HG02938 (cell line): ENCODE data around the gene VPS26B.
"Not testable (repeated sequence)": the region's sequence is repeated elsewhere in the genome, so short reads cannot be mapped to it uniquely, and the experiment has no call there.

Source experiments
- ATAC-seq: cut with Tn5 transposase; IDR thresholded peaks from one replicate; pipeline ENCODE4 v1.9.1; 2021; ENCODE audit warnings: mild to moderate bottlenecking, moderate library complexity; ENCODE audit not compliant: unreplicated experiment

Gene VPS26B

DNA sequence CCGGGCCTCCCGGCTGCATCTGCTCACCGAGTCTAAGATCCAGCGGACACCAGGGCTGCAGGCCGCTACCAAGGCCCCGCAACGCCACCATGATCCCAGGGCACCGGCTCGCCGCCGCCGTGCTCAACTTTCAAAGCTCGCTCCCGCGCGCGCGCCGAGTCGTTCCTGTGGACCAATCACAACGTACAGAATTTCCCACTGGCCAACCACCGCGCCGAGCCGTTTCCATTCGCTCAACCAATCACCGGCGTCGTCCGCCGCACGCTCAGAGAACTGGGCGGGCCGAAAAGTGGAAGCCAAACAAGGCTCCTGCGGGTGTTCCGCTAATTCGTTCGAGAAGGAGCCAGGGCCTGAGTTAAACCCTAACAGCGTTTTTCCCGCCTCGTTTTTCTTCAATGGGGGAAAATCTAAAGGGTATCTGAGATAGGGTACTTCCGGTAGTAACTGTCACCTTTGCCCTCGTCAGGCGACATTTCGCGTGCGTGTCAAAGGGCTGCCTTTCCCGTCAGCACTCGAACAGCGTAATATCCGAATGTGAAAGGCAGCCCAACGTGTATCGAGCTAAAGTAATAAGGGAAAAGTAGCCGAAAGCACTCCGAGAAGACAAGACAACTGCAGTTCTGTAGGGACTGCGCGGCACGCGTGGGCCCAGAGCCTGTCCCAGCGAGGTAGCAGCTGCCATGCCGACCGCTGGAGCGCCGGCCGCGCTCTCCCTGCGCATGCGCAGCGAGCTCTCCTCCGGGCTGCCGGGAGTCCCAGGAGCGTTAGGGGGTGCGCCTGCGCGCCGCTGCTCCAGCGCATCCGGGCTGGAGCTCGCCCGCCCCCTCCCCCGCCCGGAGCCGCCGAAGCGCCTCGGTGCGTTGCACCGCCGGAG is at the start of gene VPS26B, which contains the start of gene NCAPD3:
Gene VPS26B, plus strand, starts transcription at position 836 of the 874 bp plus-strand sequence. CDS start 452 bp downstream, outside the sequence.
Gene NCAPD3, minus strand, starts transcription at position 132 of the 874 bp plus-strand sequence. Its CDS starts 41 bp downstream, at position 91.
- peak; percentile 77 for ATAC-seq

DNA sequence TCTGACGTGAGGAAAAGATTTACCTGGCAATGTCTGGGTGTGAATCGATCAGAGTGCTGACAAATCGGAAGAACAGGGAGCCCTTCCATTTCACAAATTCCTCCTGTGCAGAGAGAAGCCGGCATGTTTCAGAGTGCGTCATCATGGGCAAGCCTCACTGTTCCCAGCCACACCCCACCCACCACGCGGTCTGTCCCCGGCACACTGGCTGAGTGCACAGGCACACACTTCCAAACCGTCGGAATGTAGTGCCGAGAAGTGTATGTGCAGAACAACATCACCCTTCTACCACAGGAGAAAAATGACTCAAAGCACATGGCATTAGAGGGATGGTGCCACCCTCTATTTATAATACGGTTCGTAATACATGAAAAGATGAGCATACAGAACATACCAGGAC is 48.2 kb upstream of the VPS26B start:
- ATAC-seq: no peak

DNA sequence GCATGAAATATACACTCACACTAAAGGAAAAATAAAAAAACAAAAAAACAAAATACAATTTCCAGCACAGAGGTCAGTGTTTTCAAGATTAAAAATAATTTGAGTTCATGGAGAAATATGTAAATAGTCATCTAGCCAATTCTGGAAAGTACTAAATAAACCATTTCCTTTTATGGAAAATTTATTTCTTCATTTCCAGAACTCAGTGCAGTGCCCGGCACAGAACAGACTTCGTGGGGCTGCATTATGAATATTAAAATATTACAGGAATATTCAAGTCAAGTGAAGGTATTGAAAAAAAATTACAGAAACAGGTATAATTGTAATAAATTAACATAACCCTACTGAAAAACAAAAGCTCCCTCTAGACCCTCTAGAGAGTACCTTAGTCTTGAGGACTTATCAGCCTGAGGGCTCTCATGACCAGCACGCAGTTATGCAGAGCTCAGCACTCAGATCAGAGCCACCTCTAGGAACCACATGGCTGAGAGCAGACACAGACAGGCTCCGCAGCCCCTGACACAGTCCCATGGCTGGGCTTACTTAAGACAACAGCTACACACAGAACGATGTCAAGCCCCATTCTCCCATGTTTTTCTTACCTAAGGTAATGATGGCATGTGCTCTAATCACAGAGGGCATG is 46.3 kb upstream of the VPS26B start:
- ATAC-seq: no peak

DNA sequence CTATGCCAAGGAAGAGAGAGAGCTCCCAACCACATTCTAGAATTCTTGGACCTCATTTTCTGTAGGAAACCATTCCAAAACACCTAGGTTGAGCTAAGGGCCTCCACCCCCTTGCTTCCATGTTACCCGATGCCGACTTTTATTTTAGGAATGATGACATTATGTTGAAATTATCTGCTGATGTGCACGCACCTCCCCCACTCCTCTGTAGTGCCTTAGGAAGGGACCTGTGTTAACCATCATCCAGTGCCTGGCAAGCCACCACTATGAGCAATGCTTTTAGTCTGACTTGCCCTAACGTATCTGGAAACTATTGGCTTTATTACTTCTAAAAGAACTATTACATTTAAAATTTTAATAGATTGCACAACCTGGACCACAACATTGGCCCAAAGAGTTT is 42.8 kb upstream of the VPS26B start:
- no peak for ATAC-seq

DNA sequence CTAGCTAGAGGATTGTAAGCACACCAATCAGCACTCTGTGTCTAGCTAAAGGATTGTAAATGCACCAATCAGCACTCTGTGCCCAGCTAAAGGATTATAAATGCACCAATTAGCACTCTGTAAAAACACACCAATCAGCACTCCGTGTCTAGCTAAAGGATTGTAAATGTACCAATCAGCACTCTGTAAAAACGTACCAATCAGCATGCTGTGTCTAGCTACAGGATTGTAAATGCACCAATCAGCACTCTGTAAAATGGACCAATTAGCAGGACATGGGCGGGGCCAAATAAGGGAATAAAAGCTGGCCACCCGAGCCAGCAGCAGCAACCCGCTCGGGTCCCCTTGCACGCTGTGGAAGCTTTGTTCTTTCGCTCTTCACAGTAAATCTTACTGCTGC is 36.4 kb upstream of the VPS26B start:
- ATAC-seq: not testable (repeated sequence)

DNA sequence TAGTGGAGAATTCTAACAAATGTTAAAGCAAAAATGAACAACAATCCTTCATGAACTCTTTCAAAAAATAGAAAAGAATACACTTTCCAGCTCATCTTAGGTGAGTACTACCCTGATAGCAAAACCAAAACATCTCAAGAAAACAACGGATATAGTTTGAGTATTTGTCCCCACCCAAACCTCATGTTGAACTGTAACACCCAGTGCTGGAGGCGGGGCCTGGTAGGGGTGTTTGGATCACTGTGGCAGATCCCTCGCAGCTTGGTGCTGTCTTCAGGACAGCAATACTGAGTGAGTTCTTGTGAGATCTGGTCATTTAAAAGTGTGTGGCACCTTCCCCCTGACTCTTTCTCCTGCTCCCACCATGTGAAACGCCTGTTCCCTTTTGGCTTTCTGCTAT is 27.7 kb upstream of the VPS26B start:
- ATAC-seq: no peak

DNA sequence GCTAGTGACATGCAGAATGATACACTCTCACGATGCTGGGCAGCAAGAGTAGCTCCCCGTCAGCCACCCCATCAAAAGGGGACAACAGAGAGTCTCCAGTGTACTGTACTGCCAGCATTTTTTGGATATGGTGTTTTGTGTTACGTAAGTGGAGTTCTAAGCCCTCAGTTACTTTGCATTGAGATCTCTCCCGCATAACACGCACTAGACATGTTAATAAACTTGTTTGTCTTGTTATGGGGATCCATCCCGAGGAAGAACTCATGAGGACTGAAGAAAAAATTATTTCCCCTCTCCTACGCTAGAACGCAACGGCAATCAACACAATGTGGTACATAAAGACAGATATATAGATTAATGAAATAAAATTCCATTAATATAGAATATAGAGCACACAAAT is 24.9 kb upstream of the VPS26B start:
- ATAC-seq: no peak

DNA sequence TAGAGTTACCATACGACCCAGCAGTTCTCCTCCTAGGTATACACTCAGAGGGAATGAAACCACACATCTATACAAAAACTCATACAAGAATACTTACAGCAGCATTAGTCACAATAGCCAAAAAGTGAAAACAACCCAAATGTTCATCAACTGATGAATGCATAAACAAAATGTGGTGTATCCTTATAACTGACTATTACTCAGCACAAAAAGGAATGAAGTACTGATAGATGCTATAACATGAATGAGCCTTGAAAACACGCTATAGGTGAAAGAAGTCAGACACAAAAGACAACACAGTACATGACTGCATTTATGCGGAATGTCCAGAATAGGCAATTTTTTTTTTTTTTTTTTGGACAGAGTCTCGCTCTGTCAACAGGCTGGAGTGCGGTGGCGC is 23.8 kb upstream of the VPS26B start:
- ATAC-seq: no peak

DNA sequence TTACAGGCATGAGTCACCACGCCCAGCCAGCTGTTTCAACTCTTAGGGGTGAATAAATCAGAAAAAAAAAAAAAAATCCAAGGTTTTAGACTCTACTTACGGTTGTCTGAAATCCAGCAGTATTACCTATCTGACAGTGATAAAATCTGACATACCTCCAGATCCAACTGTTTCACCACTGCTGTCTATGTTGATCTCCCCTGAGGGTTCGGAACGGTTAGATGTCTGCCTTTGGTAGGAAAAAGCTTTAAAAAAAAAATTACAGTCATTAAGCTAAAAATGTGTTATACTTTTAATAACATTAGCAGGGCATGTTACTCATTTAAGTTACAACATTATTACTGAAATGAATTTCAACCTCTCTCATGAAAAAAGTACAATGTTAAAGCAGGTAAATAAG is 21.8 kb upstream of the VPS26B start:
- ATAC-seq: no peak

DNA sequence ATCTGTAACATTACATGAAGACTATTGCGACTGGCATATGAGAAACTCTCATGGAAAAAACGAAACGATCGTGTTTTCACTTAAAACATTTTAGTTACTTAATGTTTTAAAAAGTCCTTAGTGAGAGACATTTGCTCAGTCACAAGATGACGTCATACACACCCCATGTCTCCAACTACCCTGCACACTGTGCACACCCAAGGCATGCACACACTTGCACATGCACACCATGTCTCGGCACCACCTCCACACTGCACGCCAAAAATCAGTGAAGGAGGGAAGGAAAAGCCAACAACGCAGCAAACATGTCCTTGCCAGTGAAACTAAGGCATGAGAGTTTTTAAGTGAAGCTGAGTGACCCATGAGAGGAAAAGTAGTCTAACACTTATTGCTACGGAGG is 18.7 kb upstream of the VPS26B start:
- ATAC-seq: no peak

DNA sequence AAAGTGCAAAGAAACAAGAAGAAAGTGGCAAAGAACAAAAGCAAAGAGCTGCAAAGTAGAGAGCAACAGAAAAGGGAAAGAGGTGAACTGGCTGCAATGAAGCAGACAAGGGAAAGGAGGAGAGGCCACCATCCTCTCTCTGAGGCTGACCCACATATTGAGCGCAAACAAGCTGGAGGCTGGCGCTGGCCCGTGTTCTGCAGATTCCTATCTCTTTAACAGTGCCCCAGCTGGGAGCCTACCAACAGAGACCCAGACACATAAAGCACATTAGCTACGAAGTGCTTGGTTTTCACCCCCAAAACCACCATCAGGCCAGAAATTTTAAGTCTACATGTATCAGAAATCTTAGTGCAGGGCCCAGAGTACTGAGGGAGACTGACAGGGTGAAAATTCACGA is 18.3 kb upstream of the VPS26B start:
- no peak for ATAC-seq

DNA sequence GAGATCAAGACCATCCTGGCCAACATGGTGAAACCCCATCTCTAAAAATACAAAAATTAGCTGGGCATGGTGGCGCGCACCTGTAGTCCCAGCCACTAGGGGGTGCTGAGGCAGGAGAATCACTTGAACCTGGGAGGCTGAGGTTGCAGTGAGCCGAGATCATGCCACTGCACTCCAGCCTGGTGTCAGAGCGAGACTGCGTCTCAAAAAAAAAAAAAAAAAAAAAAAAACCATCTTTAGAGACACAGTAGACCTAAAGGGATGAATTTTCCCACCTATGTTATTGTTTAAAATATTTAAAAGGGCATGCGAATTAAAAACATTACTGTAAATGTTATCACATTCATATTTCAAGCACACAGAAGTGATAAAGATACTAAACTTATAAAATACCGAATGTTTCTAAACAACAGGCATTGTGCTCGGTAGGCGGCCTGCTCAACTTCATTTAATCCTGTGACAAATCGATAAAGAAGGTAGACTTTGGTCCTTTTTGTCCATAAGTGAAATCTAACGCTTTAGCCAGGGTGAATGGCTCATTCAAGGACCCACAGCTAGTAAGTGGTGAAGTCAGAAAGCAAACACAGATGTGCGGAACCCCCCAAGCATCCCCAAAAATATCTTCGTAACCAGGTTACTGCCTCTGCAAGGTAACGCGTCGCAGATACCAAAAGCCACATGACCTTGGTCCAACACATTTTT is 16.8 kb upstream of the VPS26B start:
- no peak for ATAC-seq

DNA sequence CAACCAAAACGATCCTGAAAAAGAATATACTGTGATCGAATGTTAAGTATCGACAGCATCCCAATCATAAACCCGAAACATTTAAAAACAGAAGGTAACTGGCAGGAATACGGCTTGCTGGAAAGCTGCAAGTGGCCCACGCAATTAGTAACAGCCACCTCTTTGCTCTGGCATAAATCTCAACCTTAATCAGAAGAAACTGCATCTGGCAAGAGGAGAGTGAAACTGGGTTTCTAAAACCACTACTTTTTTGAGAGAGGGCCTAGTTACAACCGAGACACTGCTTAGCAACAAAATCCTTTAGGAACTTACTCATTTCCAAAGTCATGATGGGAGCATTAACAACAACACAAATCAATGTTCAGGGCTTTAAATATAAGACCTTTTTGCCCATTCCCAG is 8.6 kb upstream of the VPS26B start:
- ATAC-seq: no peak

DNA sequence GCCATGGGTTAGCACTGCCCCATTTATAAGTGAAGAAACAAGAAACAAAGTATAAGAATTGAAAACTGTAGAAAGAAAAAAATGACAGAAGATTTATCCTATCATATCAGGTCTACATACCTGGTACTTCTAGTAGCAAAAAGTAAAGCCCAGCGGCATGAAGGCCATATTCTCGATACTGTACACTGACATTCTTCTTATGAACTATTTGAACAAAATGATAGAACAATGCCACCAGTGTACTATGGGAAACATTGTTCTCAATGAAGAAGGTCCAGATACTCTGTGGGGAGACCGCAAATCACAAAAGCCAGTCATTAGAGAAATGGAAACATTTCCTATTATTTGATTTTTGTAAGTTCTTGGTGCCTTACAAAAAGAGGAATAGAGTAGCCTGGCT is 7.7 kb upstream of the VPS26B start:
- ATAC-seq: no peak

DNA sequence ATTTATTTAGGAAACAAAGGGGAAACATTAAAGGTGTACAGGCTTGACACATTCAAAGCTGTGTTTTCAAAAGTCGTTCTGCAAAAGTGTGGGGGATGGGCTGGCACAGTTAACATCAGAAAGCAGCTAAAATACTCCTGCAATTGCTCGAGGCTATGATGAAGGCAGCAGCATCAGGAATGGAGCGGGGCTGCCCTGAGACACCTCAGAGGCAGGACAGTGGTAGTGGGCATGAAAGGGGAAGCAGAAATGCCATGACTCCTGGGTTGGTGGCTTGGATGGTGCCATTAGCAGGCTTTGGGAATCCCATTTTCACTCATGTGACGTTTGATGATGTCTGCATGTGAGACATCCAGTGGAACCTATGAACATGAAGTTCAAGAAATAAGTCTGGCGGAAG is 1.4 kb upstream of the VPS26B start:
- ATAC-seq: no peak

DNA sequence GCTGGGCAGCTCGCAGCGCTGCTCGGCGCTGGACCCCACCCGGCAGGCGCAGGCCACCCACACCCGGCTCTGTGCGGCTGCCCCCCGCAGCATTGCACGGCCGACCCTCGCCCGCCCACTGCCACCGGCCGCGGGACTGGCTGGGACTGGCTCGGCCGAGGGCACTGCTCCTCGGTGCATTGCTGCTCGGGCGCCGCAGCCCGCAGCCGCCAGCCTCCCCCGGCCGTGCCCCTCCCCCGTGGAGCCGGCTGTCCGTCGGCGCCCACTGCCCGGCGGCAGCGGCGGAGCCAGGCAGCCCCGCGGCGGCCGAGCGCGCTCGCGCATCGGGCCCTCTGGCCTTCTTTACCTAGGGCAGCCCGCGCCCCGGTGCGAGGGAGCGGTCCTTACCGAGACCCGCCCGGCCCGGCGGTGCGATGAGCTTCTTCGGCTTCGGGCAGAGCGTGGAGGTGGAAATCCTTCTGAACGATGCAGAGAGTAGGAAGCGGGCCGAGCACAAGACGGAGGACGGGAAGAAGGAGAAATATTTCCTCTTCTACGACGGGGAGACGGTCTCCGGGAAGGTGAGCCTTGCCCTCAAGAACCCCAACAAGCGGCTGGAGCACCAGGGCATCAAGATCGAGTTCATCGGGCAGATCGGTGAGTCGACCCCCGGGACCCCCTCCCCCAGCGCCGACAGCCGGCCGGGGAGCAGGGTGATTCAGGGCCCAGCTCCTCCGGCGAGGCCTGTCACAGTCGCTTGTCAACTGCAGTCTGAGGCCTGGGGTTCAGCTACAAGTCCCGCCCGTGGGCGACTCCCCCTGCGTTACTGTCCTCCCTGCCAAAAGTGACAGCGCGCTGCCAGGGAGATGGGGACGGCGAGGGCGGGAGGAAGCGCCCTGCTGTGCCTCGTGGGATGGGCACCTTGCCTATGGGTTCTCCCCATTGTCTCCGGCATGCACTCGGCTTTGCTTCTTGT is 516 bp downstream of the VPS26B start:
- ATAC-seq: peak; percentile 5

DNA sequence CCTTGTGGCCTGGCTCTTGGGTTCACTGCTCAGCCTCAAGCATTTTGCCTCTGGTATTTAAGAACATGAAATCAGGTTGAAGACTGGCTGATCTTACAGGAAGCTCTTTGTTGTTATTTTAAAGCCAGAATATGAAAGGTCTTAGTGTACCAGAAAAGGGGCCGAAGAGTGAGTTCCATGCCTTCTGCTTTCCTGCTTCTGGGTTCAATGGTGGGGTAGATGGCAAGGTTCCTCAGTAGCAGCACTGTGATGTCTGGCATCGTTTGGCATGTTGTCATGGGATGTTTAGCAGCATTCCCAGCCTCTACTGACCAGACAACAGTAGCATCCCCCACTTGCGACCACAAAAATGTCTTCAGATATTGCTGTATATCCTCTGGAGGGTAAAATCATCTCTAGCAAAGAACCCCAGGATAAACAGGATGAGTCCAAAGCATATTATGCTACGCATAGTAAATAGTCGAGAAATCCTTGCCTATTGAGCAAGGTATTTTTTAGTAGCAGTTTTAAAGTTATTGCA is 2.4 kb downstream of the VPS26B start:
- ATAC-seq: no peak

DNA sequence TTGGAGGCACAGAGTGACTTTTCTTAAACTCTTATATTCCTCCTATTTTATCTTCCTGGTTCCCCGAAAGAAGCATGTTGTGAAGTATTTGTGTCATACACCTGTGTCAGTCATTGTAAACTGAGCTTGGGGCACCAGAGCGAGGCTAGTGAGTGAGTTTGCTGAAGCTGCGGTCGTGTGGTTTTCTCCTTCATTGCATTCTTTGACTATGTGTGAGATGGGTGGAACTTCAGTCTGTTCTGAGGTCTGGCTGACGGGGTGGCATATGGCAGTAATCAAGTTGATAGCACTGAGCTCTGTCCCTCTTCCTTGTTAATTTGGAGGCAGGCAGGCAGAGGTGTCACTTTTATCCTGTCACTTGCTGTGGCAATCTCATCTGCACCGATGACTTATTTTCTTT is 4.2 kb downstream of the VPS26B start:
- ATAC-seq: peak; percentile 51

DNA sequence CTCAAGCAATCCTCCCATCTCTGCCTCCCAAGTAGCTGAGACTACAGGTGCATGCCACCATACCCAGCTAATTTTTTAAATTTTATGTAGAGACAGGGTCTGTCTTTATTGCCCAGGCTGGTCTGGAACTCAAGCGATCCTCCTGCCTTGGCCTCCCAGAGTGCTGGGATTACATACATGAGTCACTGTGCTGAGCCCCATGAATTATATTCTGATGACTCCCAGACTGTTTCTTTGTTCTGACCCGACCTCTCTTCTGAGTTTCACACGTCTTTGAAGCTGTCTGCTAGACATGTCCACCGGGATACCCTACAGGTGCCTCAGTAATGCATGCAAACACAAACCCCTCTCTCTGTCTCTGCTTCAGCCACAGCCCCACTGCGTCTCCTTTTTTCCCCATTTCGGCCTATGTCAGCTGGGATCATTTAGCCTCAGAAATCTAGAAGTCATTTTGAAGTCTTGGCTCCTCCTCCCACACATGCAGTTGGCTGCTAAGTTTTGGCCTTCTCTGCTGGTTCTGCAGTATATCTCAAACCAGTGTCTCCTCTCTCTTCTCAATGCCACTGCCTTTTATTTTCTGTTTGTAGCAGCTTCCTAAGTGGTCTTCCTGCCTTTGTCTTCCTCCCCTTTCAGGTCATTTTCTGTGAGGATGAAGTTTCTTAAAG is 4.8 kb downstream of the VPS26B start:
- no peak for ATAC-seq

DNA sequence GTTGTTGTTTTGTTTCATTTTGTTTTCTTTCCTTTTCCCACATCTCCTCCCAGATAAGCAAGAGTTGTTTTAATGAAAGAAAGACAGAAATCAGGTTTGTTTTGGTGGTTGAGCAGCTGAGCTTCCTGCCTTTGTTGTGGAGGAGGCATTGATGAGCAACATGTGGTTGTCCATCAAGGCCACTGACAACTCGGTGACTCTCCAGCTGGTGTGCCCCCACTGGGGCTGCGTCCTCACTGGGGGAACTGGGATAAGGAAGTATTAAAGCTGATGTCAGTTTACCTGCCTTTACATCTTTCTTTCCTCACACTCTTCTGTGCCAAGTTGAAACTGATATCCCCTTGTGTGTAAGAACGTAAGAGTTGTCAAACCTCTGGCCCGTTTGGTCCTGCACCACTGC is 5.9 kb downstream of the VPS26B start:
- ATAC-seq: no peak
